HG03108 (cell line): Measurements from ENCODE around the gene WT1.
"Not testable (repeated sequence)": the region's sequence is repeated elsewhere in the genome, so short reads cannot be mapped to it uniquely, and the experiment has no call there.

ENCODE experiments used
- ATAC-seq: cut with Tn5 transposase; IDR thresholded peaks from one replicate; pipeline ENCODE4 v1.9.1; 2021; ENCODE audit warnings: moderate library complexity; ENCODE audit not compliant: unreplicated experiment

WT1 gene

DNA sequence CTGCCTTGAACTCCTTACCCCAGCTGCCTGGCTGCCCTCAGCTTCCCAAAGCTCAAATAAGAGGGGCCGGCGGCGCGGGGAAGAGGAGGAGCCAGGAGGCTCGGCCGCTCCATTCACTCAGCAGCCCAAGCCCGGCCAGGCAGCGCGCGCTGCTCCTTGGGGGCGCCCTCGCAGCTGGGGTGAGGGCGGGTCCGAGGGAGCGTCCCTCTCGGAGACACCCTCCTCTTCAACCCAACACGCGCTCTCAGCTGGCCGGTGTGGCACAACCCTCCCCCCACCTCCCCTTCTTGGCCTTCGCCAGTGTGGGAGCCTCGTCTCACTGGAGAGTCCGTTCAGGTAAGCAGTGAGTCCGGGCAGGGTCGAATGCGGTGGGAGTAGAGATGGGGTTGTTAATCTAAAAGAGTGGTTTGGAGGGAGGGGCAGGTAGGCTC, at the start of gene WT1:
WT1 (minus strand) TSS at position 29 of the 431 bp plus-strand sequence.
- ATAC-seq, result no peak

DNA sequence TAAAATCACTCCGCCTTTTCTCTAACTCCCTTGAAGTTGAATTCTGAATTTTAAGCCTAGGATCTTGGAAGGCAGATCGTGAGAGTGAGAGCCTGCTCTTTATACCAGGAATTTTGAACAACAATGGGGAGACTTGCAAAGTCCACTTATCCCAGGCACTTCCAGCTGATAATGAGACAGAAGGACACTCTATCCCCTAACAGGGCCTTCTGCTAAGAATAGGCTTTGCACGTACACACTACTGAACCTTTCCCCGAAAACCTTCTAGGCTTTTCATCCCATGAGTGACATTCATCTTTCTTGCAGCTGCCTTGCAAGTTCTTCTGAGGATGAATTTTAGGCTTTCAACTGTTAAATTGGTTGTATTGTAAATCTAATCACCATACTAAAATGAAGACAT, 44.0 kb upstream of the WT1 start:
- ATAC-seq, result no peak

DNA sequence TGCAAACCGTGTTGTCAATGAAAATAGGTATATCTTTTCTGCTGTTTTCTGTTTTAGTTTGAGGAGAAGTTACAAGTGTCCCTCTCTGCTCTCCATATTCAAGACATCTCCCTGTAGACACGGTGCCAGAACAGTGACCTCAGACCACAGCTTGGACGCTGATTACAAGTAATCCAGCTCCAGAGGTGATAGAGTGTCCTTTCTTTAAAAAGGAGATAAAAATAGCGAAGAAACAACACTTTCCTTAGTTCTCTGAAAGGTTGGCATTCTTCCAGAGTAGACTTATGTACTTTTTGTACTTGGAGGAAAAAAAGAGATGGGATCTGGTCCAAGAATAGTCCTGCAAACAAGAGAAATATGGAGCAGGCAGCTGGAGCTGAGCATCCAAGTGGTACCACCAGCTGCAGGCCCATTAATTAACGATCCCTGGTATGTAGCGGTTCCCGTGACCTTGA, 43.0 kb upstream of the WT1 start:
- no peak for ATAC-seq

DNA sequence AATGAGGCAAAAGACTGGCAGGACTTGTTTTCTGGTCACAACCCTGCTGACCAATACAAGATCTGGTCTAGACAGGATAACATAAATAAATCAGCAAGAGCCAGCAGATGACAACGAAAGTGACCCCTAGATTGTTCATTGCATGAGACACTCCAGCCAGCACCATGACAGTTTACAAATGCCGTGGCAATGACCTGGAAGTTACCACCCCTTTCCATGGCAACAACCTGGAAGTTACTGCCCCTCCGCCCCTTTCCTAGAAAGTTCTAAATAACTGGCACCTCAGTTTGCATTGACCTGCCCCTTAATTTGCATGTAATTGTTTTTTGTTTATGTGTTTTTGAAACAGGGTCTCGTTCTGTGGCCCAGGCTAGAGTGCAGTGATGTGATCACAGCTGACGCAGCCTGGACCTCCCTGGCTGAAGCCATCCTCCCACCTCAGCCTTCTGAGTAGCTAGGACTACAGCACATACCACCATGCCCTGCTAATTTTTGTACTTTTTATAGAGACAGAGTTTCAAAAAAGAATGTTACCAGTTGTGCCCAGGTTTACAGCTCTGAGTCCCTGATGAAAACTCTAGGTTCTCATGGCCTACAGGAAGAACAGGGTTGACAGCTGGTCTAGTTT, 38.1 kb upstream of the WT1 start:
- ATAC-seq, result no peak

DNA sequence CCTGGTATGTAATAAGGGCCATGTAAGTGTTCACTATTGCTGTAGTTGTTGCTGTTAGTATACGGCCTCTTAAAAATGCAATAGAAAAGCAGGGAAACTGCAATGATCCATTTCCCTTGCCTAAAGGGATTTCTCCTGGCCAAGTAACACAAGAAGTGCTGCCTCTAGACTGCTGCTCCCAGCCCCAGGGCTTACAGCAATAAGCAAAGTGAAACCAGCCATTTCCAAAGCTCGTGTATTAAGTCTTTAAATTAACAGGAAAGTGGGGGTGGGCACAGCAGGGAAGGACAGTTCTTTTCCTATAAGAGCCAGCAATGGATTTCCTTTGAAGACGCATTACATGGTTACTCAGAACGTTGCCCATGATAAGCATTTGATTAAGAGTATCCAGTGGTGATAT, 36.9 kb upstream of the WT1 start:
- no peak for ATAC-seq

DNA sequence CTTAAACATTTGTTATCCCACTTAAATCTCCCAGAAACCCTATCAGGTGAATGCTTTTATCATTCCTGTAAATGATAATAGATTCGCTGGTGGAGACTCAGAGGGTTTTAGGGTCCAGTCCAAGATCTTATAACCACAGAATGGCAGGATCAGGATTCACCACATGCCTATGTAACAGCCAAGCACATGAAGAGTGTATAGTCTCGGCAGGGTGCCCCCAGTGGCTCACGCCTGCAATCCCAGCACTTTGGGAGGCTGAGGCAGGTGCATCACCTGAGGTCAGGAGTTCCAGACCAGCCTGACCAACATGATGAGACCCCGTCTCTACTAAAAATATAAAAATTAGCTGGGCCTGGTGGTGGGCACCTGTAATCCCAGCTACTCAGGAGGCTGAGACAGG, 36.2 kb upstream of the WT1 start:
- not testable (repeated sequence) for ATAC-seq

DNA sequence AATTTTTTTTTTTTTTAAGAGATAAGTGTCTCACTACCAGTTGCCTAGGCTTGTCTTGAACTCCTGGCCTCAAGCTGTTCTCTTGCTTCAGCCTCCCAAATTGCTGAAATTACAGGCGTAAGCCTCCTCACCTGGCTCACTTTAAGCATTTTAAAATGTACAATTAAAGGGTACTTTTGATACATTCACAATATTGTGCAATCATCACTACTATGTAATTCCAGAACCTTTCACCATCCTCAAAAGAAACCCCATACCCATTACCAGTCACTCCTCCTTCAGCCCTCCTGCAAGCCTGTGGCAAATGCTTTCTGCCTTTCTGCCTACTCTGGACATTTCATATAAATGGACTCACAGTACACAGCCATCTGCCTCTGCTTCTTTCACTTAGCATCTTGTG, 34.5 kb upstream of the WT1 start:
- ATAC-seq, result no peak

DNA sequence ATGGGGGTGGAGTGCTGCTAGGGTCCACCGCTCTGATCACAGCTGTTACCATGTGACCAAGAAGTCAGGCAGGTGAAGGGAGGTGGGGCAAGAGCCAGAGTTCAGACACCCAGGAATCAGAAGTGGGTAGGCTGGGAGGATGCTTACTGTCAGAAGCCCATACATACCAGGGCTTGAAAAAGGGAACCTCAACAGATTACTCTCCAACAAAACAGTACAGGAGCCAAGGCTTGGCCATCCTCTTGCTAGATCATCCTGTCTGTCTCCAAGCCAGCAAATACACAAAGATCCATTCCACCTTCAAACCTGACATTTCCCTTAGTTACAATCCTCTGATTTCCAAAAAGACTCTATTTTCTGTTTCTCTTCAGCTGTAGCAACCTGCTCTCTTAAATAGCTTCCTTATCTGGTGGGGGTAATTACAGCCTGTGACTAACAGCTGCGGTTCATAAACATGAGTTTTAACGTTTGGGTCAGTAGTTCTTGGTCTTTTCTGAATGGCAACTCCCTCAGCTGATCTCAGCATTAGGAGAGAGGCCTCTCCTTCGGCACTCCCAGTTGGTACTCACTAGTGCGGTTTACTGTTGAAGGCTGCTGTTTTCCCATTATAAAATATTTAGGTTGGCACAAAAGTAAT, 31.1 kb upstream of the WT1 start:
- no peak for ATAC-seq

DNA sequence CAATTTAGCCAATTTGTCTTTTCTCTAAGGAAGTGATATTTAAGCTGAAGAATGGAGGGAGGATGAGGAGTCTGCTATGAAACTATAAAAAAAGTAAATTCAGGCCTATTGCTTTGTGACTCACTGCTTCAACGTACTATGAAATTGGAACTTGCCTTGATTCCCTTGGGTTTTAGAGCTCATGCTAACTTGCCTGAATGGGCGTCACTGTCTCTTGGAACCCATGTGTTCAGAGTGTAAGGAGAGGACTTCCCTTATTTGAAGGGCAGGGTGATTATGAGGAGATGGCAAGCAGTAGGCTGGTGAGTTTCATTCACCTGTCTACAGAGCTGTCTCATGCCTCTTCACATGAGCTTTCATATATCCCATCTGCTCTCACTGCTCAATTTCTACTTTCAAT, 28.7 kb upstream of the WT1 start:
- ATAC-seq, result no peak

DNA sequence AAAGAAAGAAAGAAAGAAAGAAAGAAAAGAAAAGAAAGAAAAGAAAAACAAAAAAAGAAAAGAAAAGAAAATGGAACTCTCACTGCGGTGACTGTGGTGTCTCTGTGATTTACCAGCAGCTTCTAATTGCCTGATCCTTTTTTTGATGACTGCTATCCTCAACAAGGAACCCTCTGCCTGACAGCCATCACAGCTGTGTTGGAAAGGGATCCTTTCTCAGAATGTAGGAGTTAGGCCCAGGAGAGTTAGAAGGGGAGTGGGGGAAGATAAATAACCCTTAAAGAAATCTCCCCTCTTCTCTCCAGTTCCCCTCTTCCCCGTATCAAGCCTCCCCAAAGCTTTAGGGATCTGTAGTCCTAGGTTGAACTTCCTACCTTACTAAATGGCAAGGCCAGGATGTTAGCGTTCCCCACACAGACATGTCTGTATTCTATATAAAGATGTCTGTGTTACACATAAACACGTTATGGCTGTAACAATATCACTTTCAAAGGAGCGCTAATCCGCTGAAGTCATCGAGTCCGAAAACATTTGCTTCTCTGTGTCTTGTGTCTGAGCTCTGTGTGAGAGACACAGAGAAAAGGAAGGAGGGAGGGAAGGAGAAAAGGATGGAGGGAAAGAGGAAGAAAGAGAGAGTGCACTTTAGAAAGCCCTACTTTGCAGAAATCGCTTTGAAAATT, 26.8 kb upstream of the WT1 start:
- no peak for ATAC-seq

DNA sequence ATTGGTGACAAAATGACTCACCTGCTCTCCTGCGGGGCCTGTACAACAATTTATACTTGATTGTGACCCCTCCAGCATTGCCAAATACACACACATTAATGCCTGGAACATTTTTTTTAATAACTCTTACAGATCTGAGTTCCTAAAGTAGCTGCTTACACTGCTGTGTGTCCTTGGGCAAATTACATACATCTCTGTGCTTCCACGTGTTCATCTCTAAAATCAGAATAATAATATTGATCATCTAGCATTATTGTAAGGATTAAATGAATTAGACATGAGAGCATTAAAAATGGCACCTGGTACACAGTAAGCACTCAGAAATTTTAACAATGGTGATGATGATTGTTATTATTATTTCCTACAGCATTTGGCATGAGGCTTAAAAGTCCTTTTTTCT, 21.5 kb upstream of the WT1 start:
- no peak for ATAC-seq

DNA sequence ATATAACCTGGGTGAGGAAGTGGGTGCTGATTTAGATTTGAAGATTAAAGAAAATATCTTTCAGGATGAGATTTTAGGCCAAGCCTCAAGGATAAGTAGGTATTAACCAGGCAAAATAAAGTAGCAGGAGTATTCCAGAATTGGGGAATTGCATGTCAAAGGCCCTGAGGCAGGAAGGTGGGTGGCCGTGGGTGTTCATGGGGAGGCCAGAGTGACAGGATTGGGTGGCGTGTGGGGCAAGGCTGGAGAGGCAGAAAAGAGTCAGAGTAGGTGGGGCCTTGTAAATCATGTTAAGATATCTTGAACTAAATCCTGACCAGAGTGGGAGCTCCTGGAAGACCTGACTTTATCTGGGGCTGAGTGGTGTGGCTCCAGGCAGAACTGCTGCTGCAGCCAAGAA, 19.7 kb upstream of the WT1 start:
- ATAC-seq, result no peak

DNA sequence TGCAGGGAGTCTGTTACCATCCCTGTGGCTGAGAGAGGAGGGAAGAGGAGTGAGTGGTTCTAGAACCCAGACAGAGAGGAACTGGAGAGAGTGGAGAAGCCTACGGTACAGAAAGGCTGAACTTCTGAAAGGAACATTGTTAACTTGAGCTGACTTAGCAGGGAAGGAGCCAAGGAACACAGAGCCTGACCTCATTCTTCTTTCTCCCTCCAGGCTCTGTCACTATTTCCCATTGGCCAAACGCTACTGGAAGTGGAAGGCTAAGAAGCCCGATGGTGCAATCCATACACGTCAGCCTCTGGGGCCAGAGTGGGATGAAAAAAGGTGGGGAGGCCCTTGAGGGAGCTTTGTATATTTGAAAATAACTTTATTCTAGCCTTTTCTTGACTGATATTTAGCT, 16.5 kb upstream of the WT1 start:
- ATAC-seq, result no peak

DNA sequence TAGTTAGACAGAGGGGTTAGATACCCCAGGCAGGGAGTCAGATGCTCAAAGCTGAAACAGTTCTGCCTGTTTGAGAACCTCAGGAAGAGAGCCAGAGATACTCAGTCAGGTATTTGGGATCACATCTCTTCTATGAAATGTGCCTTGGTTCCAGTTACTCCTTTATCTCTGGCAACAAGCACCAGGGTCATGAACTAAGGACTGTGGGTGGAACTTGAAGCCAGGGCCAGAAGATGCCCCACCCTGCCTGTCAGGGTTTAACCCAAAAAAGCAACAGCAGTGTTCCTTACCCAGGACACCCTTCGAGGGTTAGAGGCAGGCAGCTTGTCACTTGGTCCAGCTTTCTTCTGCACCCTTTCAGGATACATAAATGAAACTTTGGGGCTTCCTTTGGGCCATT, 15.0 kb upstream of the WT1 start:
- no peak for ATAC-seq

DNA sequence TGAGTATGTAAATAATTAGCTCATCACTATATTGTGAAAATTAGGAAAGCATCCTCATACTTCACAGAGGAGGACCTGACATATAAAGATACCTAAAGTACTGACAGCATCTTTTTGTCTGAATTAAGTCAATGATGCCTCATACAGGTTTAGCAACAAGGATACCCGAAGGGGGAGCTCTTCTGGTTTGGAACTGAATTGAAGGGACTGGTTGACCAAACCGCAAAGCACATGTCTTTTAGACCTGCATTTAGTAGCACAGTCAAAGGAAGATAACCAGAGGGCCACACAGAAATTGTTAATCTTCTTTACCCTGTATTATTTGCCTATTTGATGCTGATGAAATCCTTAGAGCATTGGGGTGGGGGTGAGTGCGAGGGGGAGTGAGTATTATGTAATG, 12.9 kb upstream of the WT1 start:
- ATAC-seq, result no peak

DNA sequence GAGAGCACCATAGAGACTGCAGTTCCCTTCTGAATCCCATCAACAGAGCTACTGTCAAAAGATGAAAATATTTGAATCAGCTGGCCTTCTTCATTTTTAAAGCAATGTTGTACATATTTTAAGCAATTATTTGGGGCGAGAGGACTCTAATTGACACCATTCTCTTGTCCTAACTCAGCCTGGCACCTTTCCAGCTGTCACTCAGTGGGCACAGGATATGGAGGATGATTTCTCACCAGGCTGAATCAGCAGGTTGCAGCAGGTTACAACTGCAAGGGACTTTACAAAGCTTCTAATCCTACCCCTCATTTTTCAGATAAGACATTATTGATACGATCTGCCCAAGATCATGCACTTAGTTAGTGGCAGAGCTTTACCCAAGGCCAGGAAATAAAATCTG, 11.9 kb upstream of the WT1 start:
- ATAC-seq, result no peak

DNA sequence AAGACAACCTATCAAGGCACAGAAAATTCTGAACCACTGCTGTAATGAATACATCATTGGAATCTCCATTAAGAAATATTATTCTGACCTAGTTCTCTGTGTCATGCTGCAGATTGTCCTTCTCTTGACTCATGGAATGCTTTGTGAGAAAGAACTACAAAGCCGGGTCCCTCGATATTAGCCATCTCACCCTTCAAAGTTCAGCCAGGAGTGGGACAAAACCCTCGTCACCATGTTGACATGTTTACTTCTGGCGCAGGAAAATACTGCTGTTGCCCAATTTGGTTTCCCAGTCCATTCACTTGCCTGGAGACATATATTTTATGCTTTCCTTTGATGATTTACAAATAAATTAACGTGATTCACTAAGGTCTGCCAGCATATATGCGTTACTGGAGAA, 10.9 kb upstream of the WT1 start:
- ATAC-seq, result no peak

DNA sequence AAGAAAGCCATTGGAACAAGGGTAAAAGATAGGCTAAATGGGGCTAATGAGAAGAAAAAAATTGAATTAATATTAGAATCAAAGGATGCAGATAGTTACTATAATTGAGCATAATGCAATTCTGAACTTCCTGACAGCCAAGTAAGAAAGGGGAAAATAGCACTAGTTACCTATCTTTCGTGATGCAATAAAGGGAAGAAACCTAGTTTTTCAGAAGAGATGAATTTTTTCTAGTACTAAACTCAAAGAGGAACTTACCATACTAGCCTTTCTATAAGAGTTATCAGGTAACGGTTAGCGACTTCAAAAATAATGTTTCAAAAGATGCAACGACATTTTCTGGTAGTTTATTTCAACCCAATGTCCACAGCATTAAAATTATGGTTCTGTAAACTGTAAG, 8.8 kb upstream of the WT1 start:
- ATAC-seq, result no peak

DNA sequence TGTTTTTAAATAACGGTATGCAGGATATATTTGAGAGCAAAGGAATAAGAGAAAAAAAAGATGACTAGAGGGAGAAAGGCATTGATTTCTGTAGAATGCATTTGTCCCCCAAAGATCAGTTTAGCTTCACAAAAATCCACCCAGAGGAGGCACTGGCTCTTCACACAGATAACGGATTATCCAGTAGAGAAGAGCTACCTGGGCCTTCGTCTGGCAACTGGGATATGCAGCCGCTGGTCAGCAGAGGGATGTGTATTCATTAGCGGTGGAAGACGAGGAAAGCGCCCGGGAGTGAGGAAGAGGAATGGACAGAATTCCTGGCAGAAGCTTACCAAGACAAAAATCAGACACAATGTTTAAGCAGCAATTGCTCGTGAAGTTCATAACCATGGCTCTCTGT, 5.6 kb upstream of the WT1 start:
- no peak for ATAC-seq

DNA sequence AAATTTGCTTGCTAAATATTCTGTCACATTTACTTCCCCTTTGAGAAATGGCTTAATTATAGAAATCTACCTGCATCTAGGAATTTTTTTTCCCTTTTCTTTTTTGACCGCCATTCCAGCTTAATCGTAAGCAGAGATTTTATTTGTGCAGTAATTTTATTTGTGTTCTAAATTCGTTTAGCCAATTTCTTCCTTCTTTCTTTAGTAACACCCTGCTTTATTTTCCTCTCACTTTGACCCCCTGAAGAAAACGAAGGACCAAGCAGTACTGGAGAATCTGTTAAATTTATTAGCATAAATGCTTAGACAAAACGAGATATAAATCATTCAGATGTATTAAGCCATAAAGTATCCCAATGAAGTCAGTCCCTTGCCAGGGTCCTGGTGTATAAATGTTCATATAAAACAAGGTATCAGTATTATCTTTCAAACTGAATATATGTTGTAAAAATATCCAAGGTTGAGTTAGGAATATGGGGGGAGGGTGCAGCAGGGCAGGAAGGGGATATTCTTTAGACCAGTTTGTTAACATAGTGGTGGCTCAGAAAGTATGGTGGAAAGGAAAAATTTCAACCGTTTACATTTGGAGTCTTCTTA, 5.1 kb upstream of the WT1 start:
- no peak for ATAC-seq

DNA sequence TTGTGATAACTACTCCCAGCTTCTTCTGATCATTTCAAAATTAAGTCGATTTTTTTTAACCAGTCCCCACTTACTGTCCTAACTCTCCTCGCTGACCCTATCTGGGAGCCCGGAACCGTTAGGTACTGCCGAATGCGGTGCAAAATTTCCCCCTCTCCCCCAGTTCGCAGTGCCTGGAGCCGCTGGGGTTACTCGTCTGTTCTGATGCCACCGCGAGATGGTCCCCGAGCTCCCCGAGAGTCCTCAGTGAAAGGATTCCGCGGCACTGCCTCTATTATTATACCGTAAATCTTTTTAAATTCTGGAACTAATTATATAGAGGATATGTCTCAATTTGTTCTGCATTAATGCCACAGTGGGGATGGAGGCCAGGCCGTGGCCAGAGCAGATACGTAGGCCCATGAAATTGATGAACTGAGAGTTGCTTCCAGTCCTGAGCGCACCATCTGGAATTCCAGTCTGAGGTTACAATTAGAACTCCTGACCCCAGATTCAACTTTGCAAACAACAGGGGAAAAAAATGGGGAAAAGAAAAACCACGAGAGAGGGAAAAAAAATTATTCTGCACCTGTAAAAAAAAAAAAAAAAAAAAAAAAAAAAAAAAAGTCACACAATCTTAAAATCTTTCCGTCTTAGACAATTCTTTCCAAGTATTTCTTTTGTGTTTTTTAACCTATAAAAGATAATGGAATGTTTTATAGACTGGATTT, 4.3 kb upstream of the WT1 start:
- ATAC-seq, result no peak
